Hepatocyte (in vitro differentiated cells): Measurements from ENCODE around the gene MS4A15.

Experiments
- EZH2 ChIP-seq: fragments of 200-600 bp; sonication (generic); IDR thresholded peaks from 2 replicates; pipeline ENCODE4 v1.6.1; 2016; ENCODE audit warnings: antibody characterized with exemption, mild to moderate bottlenecking, borderline replicate concordance
- EZH2phosphoT487 ChIP-seq: fragments of 200-600 bp; sonication (generic); IDR thresholded peaks from one replicate; pipeline ENCODE4 v1.6.1; 2018; ENCODE audit warnings: antibody characterized with exemption, mild to moderate bottlenecking, low read depth, moderate library complexity; ENCODE audit not compliant: unreplicated experiment, severe bottlenecking
- TF ChIP-seq, protein P1 (sequence below): fragments of 200-600 bp; sonication (generic); IDR thresholded peaks from 2 replicates; pipeline ENCODE4 v1.5.1; 2016; ENCODE audit warnings: antibody characterized with exemption, mild to moderate bottlenecking; ENCODE audit not compliant: poor library complexity

DNA sequence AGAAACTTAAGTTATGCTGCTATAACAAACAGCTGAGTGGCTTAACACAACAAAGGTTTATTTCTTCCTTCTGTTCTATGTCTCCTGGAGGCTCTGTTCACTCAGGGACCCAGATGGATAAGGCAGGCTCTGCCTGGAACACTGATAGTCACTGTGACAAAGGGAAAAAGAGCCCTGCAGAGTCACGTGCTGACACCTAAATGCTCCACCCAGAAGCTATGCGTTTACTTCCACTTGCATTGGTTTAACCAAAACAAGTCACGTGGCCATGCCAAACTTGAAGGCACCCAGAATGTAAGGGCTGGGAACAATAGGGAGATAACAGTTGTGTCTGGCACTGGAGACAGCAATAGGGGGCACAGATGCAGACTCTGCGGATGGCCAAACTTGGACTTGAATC, 3.4 kb upstream of the MS4A15 start:
- TF ChIP-seq, protein P1, sequence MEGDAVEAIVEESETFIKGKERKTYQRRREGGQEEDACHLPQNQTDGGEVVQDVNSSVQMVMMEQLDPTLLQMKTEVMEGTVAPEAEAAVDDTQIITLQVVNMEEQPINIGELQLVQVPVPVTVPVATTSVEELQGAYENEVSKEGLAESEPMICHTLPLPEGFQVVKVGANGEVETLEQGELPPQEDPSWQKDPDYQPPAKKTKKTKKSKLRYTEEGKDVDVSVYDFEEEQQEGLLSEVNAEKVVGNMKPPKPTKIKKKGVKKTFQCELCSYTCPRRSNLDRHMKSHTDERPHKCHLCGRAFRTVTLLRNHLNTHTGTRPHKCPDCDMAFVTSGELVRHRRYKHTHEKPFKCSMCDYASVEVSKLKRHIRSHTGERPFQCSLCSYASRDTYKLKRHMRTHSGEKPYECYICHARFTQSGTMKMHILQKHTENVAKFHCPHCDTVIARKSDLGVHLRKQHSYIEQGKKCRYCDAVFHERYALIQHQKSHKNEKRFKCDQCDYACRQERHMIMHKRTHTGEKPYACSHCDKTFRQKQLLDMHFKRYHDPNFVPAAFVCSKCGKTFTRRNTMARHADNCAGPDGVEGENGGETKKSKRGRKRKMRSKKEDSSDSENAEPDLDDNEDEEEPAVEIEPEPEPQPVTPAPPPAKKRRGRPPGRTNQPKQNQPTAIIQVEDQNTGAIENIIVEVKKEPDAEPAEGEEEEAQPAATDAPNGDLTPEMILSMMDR: no peak
- TF ChIP-seq EZH2phosphoT487 (no peak), EZH2 (no peak)
